GM12801 (cell line): Measurements from ENCODE around the gene CCDC170.

ENCODE experiments used
- TF ChIP-seq, protein P1 (sequence below): IDR thresholded peaks from one replicate; pipeline ENCODE4 v1.5.1; 2011; ENCODE audit warnings: control low read depth; ENCODE audit not compliant: insufficient read length; ENCODE audit errors: extremely low read depth

Gene CCDC170

DNA sequence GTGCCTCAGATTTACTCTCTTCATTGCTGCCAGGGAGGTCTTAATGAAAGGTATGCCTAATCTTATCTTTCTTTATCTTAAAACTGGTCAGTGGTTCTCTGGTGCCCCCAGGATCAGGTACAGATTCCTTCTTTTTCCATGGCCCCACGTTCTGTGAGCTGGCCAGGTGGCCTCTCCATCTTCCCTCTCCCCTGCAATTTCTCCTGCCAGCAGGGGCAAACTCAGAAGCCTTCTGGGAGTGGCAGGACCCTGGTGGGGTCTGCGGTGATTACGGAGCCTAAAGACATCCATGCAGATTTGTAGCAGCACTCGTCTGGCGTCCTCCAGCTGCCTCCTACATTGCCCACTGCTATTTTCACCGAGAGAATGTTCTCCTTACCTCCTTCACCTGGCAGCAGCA lies 95.8 kb downstream of the CCDC170 start:
- TF ChIP-seq, protein P1, sequence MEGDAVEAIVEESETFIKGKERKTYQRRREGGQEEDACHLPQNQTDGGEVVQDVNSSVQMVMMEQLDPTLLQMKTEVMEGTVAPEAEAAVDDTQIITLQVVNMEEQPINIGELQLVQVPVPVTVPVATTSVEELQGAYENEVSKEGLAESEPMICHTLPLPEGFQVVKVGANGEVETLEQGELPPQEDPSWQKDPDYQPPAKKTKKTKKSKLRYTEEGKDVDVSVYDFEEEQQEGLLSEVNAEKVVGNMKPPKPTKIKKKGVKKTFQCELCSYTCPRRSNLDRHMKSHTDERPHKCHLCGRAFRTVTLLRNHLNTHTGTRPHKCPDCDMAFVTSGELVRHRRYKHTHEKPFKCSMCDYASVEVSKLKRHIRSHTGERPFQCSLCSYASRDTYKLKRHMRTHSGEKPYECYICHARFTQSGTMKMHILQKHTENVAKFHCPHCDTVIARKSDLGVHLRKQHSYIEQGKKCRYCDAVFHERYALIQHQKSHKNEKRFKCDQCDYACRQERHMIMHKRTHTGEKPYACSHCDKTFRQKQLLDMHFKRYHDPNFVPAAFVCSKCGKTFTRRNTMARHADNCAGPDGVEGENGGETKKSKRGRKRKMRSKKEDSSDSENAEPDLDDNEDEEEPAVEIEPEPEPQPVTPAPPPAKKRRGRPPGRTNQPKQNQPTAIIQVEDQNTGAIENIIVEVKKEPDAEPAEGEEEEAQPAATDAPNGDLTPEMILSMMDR, result no peak

DNA sequence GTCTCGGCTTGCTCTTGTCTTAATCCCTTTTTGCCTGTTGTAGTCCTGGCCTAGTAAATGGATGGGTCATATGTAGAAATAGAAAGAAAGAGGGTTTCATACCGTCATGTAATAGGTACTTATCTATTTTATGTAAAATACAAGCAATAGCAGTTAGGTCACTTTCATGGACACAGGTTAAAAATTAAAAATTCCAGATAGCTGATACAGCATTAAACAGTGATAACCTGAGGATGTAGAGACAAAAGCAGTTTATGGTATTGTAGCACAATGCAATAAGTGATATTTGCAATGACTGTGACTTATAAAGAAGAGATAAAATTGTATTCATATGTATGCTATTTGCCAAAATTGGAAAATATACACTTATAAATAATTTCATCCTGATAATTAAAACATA lies 96.9 kb downstream of the CCDC170 start:
- TF ChIP-seq, protein P1, result no peak

DNA sequence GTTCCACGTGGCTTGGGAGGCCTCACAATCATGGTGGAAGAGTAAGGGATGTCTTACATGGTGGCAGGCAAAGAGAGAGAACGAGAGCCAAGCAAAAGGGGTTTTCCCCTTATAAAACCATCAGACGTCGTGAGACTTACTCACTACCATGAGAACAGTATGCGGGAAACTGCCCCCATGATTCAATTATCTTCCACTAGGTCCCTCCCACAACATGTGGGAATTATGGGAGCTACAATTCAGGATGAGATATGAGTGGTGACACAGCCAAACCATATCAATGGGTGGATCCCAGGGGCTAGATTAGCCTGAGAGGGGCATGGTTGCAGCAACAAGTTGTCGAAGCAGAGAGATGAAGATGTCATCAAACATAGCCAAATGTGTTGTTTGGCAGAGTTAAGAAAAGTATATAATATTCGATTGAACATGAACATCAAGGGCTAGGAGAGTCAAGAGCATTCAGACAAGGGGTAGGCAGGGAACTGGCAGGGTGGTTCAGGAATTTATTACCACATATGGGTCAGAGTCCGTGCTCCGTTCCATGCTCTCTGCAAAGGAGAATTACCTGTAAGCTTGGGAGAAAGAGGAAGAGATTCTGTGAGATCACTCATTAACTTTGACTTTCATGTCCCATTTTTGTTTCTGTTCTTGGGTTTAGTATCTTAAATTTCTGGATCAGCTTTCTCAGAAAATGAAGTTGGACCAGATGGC lies 98.8 kb downstream of the CCDC170 start:
- TF ChIP-seq, protein P1, result no peak

DNA sequence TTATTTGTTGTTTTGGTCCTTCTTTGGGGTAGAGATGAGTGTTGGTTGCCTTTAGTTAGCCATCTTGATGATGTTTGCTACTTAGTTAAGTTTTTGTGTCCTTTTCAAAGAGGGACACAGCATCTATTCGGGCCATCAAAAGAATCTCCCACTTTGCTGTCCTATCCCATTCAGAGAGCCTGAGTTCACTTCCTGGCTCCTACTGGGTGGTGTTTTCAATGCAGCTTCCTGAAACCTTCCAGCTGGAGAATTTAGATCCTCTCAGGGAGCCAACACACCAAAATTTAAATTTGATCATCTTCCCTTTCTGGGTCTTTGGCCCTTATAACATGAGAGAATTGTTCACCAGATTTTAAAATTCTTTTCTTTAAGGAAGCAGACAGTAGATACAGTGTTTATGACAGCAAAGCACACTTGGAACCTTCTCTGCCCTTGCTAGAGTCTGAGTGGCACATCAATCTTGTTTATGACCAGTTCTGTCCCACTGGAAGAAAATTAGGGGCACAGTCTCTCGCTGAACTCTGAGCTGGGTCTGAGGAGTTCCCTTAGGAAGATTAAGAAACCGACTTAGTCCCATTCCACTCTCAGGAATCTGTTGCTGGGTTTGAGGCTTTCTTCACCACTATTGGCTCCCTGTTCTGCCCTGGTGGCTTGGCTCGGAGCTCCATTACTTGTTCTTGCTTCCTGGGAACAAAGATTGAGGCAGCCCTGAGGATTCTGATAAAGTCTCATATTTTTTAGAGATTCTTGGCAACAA lies 115.5 kb downstream of the CCDC170 start:
- TF ChIP-seq, protein P1, result no peak

DNA sequence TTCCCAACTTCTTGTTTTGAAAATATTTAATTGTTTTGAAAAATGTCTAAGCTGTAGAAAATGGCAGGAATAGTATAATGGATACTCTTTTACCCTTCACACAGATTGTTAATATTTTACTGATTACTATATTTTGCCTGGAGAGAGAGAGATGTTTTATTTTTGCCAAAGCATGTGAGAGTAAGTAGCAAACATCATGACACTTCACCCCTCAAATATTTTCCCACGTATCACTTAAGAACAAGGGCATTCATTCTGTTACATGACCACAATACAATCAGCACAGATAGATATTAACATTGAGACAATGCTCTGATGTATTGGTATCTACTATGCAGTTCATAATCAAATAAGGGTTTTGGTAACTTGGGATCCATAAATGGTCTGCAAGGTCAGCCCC lies 116.5 kb downstream of the CCDC170 start:
- TF ChIP-seq, protein P1, result no peak

DNA sequence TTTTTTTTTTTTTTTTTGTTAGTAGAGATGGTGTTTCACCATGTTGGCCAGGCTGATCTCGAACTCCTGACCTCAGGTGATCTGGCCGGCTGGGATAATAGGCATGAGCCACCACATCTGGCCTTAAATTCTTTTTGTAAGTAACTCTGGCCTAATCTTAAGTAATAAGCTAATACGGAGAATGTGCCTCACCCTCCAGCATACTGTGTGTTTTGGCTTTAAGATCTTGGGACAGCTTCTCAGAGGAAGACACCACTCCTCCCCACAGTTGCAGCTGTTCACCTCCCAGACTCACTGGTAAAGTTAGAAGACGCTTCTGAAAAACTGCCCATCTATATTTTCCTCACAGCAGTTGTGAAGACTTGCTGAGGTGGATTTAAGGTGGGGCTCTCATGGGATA lies 120.8 kb downstream of the CCDC170 start:
- TF ChIP-seq, protein P1, result no peak

DNA sequence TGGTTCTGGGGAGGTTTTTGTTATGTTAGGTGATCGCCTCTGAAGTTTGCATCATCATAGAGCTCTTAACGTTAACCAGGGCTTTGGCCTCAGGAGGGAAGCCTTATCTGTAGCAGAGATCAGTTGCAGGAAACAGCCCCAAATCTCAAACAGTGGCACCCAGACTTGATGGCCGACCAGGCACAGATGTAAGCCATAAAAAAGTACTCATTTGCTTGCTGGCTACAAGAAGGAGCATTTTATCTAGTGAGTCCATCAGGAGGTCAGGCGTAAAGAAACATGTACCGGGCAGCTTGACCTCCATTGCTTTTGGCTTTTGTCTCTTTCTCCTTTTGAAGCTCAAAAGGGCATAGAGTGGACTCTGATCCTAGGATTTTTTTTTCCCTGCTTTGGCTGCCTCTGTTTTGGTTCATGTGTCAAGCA lies 122.3 kb downstream of the CCDC170 start:
- TF ChIP-seq, protein P1, result no peak
